HG03103 (cell line): ENCODE measurements around the gene AP5Z1.
A peak's percentile ranks its signal among the peaks of the same experiment; 100 is the strongest.

Experiments
- ATAC-seq: cut with Tn5 transposase; IDR thresholded peaks from one replicate; pipeline ENCODE4 v1.9.1; 2021; ENCODE audit warnings: low read depth; ENCODE audit not compliant: unreplicated experiment

Gene AP5Z1

GRCh38 chr7:4764402-4765007 lies 10.9 kb upstream of the AP5Z1 start:
- no peak for ATAC-seq

DNA sequence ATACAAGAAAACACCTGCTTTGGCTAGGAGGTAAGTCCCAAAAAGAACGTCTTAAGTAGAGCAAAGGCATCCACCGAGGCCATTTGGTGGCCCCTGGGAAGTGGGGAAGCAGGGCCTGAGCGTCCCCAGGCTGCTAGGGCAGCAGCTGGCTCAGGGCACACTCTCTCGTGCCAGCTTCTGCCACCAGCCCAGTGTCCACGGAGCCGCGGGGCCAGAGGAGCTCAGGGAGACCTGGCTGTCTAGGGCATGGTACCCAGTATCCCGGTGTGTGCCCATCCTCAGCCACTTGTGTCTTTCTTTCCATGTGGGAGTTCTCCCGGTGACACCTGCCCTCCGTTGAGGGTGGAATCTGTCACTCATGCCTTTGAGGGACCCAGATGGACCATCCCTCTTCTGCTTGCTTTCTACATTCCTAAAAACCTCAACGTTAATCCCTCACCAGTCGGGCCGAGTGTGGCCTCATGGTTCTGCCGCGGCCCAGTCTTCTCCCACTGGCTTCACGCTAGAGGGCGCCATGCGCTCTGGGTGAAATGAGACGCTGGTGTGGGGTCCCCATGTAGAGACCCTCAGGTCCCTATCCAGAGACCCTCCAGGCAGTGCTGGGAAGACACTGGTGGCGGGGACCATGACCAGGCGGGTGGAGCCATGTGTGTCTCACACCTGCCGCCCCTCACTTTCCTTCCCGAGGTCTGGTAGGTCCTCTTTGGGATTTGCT lies 9.5 kb upstream of the AP5Z1 start:
- no peak for ATAC-seq

DNA sequence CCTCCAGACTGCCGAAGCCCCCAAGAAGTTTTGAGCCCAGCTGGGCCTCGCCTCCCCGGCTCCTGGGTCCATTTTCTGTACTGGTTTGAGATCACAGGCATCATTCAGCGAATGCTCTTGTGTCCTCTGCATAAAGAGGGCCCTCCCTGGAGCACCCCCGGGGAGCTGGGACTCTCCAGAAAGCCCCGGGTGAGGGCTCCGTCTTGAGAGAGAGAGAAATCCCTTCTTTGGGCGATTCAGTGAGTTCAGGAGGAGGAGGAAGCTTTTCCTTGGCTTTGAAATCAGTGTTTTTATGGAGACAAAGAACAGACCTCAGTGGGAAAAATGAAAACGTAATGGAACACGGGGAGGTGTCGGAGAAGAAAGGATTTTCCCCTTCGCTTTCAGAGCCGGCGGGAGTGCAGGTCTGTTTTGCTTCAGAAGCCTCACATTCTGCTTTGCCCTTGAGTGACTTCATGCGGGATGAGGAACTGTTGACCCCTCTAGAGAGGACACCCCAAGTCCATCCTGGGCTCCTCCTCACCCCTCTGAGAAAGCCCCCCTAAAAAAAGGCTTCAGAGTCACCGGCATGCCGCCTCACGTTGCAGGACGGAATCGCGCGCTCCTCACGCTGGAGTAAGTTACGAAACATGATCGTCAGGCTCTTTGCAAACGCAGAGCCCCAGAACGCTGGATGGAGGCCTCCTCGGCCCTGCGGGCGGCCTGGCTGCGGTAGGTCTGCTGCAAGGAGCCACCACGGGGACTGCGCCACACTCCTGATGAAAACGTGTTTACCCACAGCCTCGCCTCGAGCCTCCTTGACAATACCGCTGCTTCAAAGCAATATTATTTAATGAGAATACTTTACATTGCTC lies 8.5 kb upstream of the AP5Z1 start:
- no peak for ATAC-seq

- no peak for ATAC-seq
These were observed 6.5 kb upstream of the AP5Z1 start for GRCh38 chr7:4768597-4769569.

DNA sequence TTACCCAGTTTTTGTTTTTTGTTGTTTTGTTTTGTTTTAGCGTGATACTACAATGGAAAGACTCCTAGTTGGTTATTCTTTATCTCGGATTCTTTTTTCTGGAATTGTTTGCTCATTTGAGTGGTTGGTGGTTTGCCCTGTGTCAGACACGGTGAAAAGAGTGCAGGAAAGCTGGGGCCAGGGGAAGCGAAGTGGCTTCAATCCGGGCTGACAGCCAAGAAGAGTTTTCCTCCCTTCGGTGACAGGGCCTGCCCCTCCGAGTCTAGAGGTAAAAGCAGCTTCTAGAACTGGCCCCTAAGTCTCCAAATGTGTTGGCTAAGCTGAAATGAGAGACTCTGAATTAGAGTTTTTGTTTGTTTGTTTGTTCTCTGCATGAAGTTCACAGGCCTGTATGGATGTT lies 5.7 kb upstream of the AP5Z1 start:
- no peak for ATAC-seq

- no peak for ATAC-seq
These were observed 4.5 kb upstream of the AP5Z1 start for GRCh38 chr7:4770886-4771285.

DNA sequence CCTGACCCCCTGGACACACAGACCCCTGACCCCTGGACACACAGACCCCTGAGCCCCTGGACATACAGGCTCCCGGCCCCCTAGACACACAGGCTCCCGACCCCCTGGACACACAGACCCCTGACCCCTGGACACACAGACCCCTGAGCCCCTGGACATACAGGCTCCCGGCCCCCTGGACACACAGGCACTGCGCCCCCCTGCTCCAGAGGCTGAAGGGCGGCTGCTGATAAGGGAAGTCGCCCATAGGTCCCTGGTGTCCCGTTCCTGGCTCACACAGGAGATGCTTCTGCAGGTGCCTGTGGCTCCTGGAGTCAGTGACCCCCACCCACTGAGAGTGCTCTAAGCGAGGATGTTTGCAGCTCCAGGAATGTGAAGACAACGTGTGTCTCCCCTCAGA lies 3.7 kb upstream of the AP5Z1 start:
- ATAC-seq: no peak

GRCh38 chr7:4772306-4772705 lies 3.1 kb upstream of the AP5Z1 start:
- ATAC-seq: no peak

- no peak for ATAC-seq
These were observed 1.4 kb upstream of the AP5Z1 start for GRCh38 chr7:4774007-4774406.

DNA sequence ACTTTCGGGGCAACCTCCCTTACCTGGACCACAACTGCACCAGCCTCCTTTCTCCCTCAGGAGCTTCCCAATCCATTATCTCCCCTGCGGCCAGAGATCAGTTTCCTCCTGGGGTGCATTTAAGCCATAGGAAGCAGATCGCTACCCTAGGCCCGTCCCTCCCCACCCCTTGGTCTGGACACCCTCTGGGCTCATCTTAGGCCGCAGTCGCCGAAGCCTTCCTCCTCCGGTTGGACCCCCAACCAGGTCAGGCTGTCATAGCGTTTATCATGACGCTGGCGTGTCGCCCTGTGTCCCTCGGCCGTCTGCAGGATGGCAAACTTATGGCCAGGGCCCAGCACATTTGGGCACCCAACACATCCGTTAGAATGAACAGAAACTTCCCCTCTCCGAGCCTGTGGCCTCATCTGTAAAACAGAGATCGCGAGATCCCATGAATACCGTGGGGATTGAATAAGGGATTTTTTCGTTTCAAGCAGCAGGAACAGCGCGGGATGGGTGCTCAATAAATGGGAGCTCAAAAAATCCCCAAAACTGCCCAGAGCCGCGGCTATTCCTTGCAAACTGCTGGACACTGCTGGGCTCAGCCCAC lies 669 bp upstream of the AP5Z1 start:
- peak; percentile 14 for ATAC-seq

DNA sequence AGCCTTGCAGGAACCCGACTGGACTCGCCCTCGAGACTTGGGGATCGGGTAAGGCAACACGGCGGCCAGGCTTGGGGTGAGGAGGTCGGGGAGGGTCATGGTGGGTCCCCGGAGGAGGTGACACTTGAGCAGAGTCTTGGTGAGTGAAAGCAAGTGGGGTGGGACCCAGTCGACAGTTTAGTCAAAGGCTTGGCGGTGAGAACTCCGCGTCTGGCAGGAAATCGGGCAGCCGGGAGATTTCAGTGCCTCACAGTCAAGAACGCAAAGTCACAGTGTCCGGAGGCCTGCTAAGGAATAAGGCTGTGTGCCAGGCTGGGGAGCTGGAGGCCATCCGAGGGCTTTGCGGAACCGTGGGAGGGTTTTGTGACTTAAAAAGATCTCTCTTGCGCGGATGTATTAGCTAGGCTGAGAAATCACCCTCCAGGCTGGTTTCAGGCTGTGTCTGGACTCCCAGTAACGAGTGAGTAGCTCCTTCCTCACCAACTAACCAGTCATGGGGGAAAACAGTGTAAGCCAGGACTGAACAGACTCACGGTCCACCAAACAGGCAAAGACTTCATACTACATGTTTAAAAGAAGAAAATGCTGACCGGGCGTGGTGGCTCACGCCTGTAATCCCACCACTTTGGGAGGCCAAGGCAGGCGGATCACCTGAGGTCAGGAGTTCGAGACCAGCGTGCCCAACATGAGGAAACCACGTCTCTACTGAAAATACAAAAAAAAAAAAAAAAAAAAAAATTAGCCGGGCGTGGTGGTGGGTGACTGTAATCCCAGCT lies 613 bp downstream of the AP5Z1 start:
- peak; percentile 3 for ATAC-seq

- no peak for ATAC-seq
These were observed 3.7 kb downstream of the AP5Z1 start for GRCh38 chr7:4779118-4779517.

- no peak for ATAC-seq
These were observed 6.1 kb downstream of the AP5Z1 start for GRCh38 chr7:4781366-4782069.

DNA sequence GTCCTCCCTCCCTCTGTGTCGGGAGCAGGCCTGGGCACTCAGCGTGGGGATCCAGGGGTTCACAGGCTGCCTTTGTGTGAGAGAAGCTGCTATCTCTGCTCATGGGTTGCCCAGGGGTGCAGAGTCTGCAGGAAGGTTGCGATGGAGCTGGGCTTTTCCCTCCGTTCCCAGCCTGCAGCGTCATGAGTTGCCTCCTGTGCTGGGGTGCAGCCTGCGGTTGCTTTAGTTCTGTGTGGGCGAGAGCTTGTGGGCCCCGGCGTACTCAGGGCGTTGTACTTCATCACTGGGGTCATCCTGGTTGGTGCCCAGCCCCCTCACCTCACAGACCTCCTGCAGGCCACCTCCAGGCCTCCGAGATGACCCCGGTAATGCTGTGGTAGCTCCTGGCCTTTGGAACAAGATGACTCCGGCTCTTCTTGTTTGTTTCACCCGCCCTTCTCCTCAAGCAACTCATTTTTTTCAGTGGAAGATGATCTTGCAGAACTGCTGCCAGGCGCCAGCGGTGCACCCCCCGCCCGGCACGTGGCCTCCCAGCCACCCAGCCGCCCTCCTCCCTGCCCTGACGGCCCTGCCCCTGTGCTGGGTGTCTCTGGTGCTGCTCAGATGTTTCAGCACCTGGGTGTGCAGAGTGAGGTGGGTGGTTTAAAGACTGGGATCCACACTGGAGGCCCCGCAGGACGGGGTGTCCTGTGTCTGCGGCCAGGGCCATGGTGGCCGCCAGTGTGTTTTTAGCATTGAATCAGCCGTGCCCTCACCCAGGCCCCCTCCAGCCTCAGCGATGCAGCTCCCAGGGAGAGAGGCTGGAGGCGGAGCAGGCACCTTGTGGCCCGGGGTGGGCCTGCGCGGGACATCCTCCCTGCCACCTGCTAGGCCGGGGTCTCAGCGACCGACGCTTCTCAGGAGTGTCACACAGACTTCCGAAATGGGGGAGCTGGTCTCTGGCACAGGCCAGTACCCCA lies 7.2 kb downstream of the AP5Z1 start:
- no peak for ATAC-seq

- ATAC-seq: no peak
These were observed 7.8 kb downstream of the AP5Z1 start for GRCh38 chr7:4783292-4783652.

DNA sequence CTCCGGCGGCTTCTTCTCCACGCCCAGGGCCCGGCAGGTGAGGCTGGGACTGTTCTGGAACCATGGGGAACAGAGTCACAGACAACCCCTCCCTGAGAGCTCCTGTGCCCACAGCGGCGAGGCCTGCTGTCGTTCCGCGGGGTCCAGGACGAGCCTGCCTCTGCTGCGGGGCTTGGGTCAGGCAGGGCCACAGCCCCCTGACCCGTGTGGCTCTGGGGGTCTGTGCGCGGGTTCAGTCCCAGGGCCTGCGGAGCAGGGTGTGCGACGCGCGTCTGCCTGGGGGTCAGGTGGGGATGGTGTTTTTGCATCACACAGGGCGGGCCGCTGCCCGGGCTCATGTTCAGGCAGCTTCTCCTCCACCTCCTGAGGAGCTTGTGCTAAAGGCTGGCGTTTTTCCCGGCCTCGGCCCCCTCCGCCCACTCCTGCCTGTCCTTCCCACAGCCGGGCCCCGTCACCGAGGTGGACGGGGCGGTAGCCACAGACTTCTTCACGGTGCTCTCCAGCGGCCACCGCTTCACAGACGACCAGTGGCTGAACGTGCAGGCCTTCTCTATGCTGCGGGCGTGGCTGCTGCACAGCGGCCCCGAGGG lies 8.4 kb downstream of the AP5Z1 start:
- no peak for ATAC-seq

- ATAC-seq: no peak
These were observed 9.4 kb downstream of the AP5Z1 start for GRCh38 chr7:4784799-4785198.
